GM11168 (cell line): ENCODE measurements around the gene HSPB9.

Experiments used
- in situ Hi-C: fragments of 300-500 bp; cut with MboI; formaldehyde crosslinking; loops from one replicate; pipeline ENCODE4 v1.12.0; 2022; ENCODE audit warnings: low sequenced_read_pairs; ENCODE audit not compliant: unreplicated experiment

The HSPB9 gene, protein sequence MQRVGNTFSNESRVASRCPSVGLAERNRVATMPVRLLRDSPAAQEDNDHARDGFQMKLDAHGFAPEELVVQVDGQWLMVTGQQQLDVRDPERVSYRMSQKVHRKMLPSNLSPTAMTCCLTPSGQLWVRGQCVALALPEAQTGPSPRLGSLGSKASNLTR

DNA sequence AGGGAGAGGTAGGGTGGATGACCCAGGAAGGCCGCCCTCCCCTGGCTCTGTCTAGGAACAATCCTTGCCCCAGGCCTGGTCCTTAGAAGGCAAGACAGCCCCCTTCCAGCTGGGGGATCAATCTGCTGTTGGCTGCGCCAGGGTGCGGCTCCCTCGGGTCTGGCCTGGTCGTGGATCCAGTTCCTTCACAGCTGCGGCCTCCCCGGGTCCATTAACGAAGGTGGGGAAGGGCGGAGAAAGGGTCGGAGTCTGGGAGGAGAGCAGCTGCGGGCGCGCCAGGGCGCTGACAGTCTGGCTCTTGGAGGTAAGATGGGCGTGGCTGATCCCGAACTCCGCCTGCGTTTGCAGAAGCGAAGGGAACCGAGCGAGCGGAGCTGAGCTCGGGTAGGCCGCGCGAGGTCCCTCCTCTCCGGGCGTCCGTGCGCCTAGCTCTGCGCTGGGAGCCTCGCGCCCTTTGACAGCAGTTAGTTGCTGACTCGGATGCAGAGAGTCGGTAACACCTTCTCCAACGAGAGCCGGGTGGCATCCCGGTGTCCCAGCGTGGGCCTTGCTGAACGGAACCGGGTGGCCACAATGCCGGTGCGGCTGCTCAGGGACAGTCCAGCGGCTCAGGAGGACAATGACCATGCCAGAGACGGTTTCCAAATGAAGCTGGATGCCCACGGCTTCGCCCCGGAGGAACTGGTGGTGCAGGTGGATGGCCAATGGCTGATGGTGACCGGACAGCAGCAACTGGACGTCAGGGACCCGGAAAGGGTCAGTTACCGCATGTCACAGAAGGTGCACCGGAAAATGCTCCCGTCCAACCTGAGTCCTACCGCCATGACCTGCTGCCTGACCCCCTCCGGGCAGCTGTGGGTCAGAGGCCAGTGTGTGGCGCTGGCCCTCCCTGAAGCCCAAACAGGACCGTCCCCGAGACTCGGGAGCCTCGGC is at the start of gene HSPB9:
HSPB9 (plus strand) TSS at position 434 of the 933 bp plus-strand sequence; CDS start at position 481, 47 bp downstream.
- in situ Hi-C loops: no loop called here

DNA sequence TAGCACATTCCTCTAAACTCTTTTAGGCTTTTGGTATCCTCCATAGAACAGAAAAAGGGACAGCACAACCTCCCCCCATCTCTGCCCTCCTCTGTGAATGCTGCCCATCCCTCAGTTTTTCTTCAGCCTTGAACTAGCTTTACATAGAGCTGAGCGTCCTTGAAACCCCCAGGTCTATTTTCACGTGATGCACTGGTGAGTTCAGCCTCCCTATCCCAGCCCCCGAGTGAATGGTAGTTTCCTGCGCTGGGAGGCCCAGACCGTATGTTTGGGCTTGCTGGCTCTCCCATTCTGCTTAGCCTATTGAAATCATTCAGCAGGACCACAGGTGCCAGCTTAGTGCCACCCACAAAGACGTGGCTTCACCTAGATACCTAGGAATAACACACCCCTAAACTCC is 46.8 kb upstream of the HSPB9 start:
- in situ Hi-C loops: no loop called here

DNA sequence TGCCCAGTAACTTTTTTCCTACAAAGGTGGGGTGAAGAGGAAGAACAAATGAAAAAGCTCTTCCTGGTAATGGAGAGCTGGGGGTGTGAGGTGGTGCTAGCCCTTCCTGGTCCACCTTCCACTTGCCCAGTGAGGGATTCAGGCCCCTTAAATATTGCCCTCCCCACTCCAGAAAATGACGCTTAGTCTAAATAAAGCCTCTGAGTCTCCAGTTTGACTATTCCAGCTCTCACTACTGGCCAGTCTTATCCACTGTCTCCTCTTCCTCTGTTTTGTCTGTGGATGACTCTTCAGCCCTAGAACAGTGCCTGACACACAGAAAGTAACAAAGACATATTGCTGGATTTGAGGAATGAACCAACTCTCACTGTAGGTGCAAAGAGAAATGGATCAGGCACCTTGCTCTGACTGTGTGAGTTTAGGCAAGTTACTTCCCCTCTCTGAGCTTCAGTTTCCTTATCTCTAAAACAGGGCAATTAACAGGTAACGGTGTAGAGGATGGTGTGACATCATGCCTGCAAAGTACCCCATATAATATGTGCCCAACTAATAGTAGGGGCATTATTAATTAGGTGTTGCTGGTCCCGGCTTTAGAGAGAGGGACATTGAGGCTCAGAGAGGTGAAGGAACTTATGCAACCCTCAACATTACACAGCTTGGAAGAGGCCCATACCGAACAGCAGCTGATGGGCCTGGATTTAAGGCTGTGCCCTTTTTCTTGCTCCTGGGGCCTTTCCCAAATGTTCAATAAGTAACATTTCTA is 45.6 kb upstream of the HSPB9 start:
- in situ Hi-C loops: no loop called here

DNA sequence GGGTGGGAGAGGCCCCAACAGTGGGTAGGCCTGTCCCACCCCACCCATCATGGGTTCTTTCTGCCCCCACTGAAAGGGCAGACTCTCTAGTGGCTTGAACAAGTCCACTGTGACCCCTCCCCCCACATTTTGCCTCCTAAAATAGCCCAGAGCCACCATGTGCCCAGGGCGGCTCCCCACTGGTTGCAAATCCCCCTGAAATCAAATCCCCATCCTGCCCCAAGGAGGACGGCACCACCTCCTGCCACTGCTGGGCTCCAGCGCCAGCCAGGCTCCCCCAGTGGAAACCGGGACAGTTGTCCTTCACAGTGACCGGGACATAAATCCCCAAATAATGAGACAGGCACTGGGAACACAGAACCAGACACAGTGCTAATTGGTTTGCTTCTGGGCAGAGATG is 44.8 kb upstream of the HSPB9 start:
- in situ Hi-C loops: no loop called here

DNA sequence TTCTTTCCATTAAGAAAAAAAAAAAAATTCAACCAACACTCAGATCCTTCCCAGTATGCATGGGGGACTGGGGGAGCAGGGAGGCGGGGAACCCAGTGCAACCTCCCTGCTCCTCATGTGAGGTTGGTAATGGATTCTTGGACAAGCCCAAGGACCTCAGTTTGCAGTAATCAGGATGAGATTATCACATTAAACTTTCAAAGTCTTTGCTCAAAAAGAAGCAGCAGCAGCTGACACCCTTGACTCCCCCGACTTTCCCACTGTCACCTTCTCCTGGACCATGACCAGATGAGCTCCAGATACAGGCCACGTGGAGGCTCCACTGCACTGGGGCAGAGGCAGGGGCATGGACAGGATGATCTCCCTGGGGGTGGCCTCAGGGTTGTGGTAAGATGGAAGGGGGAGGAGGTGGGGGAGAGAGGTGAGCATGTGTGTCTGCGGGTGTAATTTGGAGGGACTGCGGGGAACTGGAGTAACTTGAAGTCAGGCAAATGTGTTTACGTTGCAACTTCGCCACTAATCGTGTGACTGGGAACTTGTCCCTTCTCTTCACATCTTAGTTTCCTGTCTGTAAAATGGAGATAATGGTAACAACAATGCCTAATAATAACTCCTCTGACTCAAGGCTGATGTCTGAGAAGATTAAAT is 44.1 kb upstream of the HSPB9 start:
- in situ Hi-C loops: no loop called here

DNA sequence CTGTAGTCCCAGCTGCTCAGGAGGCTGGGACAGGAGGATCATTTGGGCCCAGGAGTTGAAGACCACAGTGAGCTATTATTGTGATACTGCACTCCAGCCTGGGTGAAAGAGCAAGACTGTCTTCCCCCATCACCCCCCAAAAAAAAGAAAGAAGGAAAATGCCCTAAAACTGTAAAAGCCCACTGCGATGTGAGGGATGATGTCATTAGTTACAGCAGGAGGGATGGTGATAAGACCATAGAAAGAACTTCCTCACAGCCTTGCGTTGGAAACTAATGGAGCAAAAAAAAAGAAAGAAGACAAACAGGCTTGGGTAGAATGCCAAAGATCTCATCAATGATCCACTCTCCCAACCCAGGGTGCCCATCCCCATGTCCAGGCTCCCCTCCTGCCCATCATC is 43.1 kb upstream of the HSPB9 start:
- in situ Hi-C loops: no loop called here

DNA sequence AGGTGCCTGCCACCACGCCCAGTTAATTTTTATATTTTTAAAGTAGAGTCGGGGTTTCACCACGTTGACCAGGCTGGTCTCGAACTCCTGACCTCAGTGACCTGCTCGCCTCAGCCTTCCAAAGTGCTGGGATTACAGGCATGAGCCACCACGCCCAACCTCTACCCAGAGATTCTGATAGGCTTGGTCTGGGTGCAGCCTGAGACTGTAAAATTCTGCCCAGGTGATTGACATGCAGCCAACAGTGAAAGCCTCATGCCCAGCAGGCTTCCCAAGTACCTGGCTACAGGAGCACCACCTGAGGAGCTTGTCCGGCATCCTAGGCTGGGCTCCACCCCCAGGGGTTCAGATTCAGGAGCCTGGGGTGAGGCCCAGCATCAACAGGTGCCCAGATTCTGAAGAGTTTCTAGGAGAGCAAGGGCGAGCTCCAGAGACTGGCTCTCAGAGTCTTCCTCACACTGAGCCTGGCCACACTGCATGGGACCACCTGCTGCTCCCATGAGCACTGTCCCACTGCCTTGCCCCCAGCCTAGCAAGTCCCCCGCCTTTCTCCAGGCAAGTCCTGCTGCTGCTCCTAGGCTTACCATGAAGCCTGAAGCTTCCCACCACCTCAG is 41.0 kb upstream of the HSPB9 start:
- in situ Hi-C loops: no loop called here

DNA sequence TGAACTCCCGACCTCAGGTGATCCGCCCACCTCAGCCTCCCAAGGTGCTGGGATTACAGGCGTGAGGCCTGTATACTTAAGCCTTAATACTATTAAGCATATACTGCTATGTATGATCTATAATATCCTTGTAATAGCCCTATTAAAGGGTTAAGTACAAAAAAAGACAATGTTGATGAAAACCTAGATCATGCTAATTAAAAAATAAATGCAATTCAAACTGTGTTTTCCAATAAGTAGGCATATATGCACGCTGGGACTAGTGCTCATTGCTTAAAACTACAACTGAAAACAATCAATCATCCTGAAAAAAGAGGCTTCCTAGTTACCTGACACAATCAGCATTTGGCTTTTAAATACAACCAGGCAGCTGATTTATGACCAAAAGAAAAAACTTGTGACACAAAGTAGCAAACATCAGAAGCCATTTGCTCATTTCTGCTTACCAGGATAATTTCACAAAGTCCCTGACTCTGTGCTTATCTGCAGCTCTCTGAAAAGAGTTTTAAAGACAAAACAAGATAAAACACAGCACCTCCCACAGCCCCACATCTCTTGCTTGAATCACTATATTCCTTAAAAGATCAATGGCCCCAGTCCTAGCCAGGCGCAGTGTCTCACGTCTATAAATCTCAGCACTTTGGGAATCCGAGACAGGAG is 35.4 kb upstream of the HSPB9 start:
- in situ Hi-C loops: no loop called here

DNA sequence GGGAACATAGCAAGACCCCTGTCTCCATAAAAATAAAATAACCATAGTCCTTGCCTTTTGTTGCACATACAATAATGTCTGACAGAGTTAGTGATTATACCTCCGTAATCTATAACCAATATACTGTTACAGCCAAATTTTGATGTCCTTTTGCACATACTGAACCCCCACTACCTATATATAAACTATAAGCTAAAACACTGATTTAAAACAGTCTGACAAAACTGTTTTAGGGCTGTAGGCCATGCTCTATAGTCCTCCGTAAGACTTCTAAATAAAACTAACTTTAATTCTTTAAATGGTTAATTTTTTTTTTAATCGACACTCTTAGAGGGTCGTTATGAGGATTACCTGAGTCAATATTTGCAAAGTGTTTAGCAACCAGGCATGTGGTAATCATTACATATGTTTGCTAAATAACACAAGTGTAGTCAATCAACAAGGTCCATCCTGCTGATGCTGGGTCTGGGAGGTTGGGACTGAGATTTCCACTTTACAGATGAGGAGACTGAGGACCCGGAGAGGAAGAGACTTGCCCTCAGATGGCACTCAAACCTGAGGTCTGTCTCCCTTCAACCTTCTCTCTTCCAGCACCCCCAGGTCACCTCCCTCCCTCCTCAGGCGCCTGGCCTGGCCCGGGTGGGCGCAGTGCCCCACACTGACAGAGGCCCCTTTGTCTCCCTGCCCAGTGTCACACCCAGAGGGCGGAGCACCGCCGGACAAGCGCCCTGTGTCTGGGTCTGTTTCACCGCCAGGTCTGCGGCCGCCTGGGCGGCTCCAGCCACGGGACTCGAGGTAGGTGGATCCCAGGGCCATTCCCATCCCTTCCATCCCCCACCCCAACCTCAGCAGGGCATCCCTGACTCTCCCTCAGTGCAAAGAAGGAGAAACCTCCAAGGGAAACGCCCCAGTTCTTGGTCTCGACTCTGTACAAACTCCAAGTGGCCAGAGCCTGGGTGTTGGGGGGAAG is 34.6 kb upstream of the HSPB9 start:
- in situ Hi-C loops: no loop called here

DNA sequence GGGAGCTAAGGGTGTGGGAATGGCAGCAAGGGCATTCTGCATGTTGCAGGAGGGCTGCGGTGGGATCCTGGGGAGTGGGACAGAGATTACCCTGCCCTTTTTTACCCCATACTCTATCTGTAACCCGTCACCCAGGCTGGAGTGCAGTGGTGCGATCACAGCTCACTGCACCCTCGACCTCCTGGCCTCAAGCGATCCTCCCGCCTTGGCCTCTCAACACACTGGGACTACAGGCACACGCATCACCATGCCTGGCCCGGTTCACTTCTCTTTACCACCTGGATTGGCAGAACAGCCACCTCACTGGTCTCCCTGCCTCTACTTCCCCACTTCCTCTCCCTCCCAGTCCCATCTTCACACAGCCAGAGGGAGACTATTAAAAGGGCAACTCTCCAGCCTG is 33.9 kb upstream of the HSPB9 start:
- in situ Hi-C loops: no loop called here

DNA sequence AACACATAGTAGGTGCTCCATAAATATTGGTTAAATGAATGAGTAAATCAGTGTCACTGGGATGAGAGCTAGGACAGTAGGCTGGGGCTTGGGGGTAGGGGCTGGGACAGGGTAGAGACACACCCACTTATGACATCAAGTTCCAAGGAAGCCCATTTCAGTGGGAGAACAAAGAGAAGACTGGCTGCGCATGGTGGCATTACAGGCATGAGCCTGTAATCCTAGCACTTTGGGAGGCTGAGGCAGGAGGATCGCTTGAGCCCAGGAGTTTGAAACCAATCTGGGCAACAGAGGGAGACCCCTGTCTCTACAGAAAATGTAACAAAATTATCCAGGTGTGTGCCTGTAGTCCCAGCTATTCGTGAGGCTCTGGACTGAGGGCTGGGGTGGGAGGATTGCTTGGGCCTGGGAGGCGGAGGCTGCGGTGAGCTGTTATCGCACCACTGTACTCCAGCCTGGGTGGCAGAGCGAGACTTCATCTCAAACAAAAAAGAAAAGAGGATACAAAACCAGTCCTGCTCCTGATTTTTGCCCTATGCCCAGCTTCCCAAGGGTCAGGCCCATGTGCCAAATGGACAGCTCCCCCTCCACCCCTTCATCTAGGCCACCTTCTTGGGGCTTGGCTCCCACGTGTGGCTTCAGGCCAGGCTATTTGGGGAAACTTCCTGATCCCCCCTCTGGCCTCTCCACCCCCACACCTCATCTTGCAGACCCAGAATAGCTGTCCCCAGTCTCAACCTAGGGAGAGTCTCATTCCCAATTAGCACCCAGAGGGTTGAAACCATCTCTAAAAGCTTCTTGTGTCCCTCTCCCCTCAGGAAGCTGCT is 31.4 kb upstream of the HSPB9 start:
- in situ Hi-C loops: no loop called here

DNA sequence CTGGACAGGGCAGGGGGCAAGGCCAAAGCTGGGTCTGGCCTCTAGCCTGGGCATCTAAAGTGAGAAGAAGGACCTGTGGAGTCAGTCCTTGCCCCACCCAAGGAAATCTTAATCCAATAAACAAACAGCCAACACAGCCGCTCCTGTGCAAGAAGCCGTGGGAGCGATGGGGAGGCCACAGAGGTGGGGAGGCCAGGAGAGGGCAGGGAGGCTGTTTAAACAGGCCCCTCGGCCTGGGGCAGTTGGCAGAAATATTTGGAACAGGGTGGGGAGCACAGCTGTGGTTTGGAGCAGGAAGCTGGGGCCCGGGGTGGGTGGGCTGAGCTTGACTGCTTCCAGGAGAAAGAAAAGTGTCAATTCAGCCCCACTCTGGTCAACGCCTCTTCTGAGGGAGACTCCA is 29.7 kb upstream of the HSPB9 start:
- in situ Hi-C loops: no loop called here

DNA sequence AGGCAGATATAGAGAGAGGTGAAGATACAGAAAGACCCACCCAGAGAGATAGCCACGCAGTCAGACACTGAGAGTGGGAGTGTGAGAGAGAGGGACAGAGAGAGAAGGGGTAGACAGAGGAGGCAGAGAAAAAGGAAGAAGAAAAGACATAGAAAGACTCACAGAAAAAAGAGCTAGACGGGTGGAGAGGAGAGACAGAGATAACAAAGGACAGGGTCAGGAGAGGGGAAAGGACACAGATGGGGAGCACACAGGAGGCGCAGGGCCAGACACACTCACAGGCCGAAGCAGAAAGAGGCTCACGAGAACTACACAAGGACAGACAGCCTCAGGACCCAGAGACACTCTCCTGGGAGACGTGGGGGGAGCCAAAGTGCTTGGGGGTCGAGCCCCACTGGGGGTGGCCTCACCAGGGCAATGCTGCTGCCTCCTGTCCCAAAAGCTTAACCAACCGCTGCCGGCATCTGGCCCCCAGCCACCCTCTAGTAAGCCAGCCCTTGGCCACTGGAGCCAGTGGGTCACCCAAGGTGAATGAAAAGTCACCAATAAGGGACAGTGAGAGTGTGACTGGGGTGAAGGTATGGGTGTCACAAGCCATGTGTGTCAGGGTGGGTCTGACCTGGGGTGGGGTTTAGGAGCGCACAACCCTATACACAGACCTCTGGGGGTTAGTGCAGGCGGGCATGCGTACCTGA is 28.1 kb upstream of the HSPB9 start:
- in situ Hi-C loops: no loop called here

DNA sequence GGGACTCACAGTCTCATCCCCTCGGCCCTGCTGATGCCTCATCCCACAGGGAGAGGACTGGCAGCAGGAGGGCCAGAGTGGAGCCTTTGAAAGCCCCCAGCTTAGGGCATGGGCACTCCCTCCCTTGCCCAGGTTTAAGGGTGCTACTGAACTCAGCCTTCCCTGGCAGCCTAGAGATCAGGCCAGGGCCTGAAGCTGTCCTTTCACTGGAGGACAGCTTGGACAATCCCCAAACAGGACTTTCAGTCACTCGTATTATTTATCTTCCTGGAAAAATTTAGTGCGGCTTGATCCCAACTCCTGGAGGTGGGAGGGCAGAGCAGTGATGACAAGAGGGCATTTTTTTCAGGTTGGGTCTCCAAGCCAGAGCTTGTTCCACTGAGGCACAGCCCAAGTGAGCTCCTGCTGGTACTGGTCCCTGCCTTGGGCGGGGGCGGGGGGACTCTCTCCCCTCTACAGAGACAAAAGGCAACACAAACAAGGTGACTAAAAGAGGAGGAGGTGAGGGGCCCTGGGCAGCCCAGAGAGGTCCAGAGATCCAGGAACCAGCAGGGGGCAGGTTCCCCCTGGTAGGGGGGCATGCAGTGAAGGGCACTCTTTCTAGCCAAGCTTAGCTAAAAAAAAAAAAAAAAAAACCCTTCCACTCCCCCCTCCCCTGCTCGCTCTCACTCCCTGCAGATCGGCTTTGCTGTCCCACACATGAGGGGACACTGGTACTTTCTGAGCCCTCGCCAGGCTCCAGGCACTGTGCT is 26.1 kb upstream of the HSPB9 start:
- in situ Hi-C loops: no loop called here

DNA sequence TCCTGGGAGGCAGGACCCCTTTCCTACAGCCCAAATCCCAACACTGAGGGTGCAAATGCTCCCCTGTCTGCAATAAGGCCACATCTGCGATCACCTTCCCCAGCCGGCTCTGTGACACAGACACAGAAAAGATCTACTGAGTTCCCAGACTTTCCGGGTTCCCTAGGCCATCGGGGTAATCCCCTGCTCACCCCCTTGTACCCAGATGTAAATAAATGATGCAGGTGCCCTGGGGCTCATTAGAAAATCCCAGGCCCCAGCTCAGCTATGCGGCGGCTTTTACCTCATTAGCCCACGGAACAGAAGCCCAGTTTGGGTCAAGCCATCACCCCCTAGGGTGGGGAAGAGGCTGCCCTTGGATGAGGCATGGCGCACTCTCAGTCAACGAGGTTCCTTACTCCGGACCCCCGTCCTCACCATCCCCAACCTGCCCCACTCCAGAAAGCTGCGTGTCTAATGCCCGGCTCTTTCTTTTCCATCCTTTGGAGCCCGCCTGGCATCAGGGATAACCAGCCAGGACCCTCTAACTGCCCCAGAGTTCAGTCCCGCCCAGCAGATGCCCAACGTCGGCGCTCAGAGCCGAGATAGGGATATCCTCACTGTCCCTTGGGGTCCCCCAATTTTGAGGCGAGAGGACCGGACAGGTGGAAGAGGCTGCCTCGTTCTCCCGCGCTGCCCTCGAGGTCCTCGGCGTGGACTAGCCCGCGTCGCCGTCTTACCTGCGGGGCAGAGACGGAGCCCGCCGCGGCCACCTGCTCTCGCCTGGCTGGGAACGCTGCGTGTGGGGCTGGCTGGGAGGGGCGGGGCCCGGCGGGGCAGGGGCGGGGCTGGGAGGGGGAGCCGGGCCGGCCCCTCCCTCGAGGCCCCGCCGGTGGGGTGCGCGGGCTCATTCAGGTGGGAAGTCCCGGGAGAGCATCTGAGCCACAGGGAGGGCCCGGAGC is 24.6 kb upstream of the HSPB9 start, which contains the start of gene ZNF385C:
ZNF385C (minus strand) TSS at position 783 of the 941 bp plus-strand sequence. CDS start 35,417 bp downstream, outside the sequence.
- in situ Hi-C loops: no loop called here
